CD4-positive, alpha-beta T cell treated with Interleukin-17A for 1 hour (primary cell): ENCODE data around the gene MRAS.
"Not testable (repeated sequence)": the region's sequence is repeated elsewhere in the genome, so short reads cannot be mapped to it uniquely, and the experiment has no call there.

ENCODE experiments used
- DNase-seq: peaks from one replicate; pipeline ENCODE4 v3.0.0-alpha.2; 2020

MRAS gene

GRCh38 chr3:138394156-138394555 lies 45.8 kb downstream of the MRAS start:
- no peak for DNase-seq

GRCh38 chr3:138394686-138395085 lies 46.3 kb downstream of the MRAS start:
- DNase-seq: no peak

- no peak for DNase-seq
These were observed 47.7 kb downstream of the MRAS start for GRCh38 chr3:138395865-138396751.

- DNase-seq: no peak
These were observed 48.5 kb downstream of the MRAS start for GRCh38 chr3:138396752-138397410.

GRCh38 chr3:138397983-138398382 lies 49.6 kb downstream of the MRAS start:
- DNase-seq: no peak

GRCh38 chr3:138398791-138399575 lies 50.6 kb downstream of the MRAS start:
- DNase-seq: no peak

GRCh38 chr3:138399766-138400165 lies 51.4 kb downstream of the MRAS start:
- DNase-seq: no peak

- no peak for DNase-seq
These were observed 52.3 kb downstream of the MRAS start for GRCh38 chr3:138400651-138401070.

- no peak for DNase-seq
These were observed 53.5 kb downstream of the MRAS start for GRCh38 chr3:138401834-138402233.

GRCh38 chr3:138404121-138404520 lies 55.7 kb downstream of the MRAS start:
- no peak for DNase-seq

- DNase-seq: no peak
These were observed 56.6 kb downstream of the MRAS start for GRCh38 chr3:138405001-138405400.

- no peak for DNase-seq
These were observed 57.1 kb downstream of the MRAS start for GRCh38 chr3:138405486-138405885.

GRCh38 chr3:138406606-138407005 lies 58.2 kb downstream of the MRAS start:
- no peak for DNase-seq

GRCh38 chr3:138407236-138407907 lies 59.0 kb downstream of the MRAS start:
- DNase-seq: no peak

GRCh38 chr3:138408751-138409570 lies 60.6 kb downstream of the MRAS start:
- no peak for DNase-seq

GRCh38 chr3:138412821-138413551 lies 64.6 kb downstream of the MRAS start:
- no peak for DNase-seq

- DNase-seq: not testable (repeated sequence)
These were observed 67.9 kb downstream of the MRAS start for GRCh38 chr3:138416236-138416635.

- peak; percentile 60 for DNase-seq
These were observed 69.2 kb downstream of the MRAS start for GRCh38 chr3:138417559-138417982.

- DNase-seq: no peak
These were observed 70.3 kb downstream of the MRAS start for GRCh38 chr3:138418601-138419206.

GRCh38 chr3:138423316-138423715 lies 74.9 kb downstream of the MRAS start:
- no peak for DNase-seq

- no peak for DNase-seq
These were observed 75.9 kb downstream of the MRAS start for GRCh38 chr3:138424323-138424722.
